Spleen (tissue), 11 donors: ENCODE results near the gene C9orf40. TPM values are rescaled to one million over a fixed set of nuclear protein-coding genes. Genes with fewer than 3 reads are reported as not detected.

Source experiments
- DNase-seq: peaks from one replicate; pipeline ENCODE4 v3.0.0-alpha.2; 2020
- H3K27ac ChIP-seq, 8 donors: fragments of 200-600 bp; sonication (generic) in 7 of 8; 1 replicate in 4 of 8; 2 replicates in 4 of 8; pipeline versions ENCODE4 v1.5.0 to v1.8.0; 2016 to 2021; ENCODE audit warnings: inconsistent platforms in 4 of 8, mild to moderate bottlenecking in 4 of 8, moderate library complexity in 1 of 8
- H3K27me3 ChIP-seq, 7 donors: fragments of 200-600 bp; sonication (generic) in 6 of 7; replicated peaks in 1 of 7; 1 replicate in 4 of 7; 2 replicates in 3 of 7; pipeline versions ENCODE4 v1.5.0 to v1.8.0; 2016 to 2021; ENCODE audit warnings: inconsistent platforms in 3 of 7, mild to moderate bottlenecking in 1 of 7
- H3K36me3 ChIP-seq, 6 donors: fragments of 200-600 bp; sonication (generic) in 5 of 6; 1 replicate in 4 of 6; 2 replicates in 2 of 6; pipeline versions ENCODE4 v1.5.0 to v1.8.0; 2016 to 2021; ENCODE audit warnings: inconsistent platforms in 2 of 6
- H3K4me1 ChIP-seq, 6 donors: fragments of 200-600 bp; sonication (generic) in 5 of 6; 1 replicate in 3 of 6; 2 replicates in 3 of 6; pipeline versions ENCODE4 v1.5.0 to v1.8.0; 2016 to 2021; ENCODE audit warnings: inconsistent platforms in 3 of 6
- H3K4me3 ChIP-seq, 8 donors: fragments of 200-600 bp; sonication (generic) in 7 of 8; 1 replicate in 4 of 8; 2 replicates in 4 of 8; pipeline versions ENCODE4 v1.5.0 to v1.8.0; 2016 to 2021; ENCODE audit warnings: inconsistent platforms in 4 of 8, mild to moderate bottlenecking in 4 of 8, moderate library complexity in 2 of 8
- H3K9me3 ChIP-seq, 8 donors: fragments of 200-600 bp; sonication (generic) in 7 of 8; 1 replicate in 4 of 8; 2 replicates in 4 of 8; pipeline versions ENCODE4 v1.5.0 to v1.8.0; 2016 to 2021; ENCODE audit warnings: inconsistent platforms in 4 of 8
- POLR2A ChIP-seq, 3 donors: fragments of 450-650 bp; IDR thresholded peaks; one replicate each; pipeline ENCODE4 v1.5.1; 2017; ENCODE audit warnings: antibody characterized with exemption in 3 of 3, mild to moderate bottlenecking in 1 of 3
- POLR2AphosphoS5 ChIP-seq, 3 donors: sonication (generic); formaldehyde crosslinking; IDR thresholded peaks; one replicate each; pipeline ENCODE4 v1.5.1; 2017; ENCODE audit warnings: antibody characterized with exemption in 3 of 3
- WGBS, 5 donors: extraction: QIAGEN DNeasy Blood & Tissue Kit in 3 of 5; methylation state at CpG; one replicate each; pipeline versions ENCODE4 v1.1.5 to v1.1.7; 2013 to 2018; 5-methylcytosine and 5-hydroxymethylcytosine counted together
- intact Hi-C: fragments of 100-400 bp; cut with DNase I; formaldehyde crosslinking; loops from one replicate; pipeline ENCODE4 v1.15.0; 2023; ENCODE audit warnings: low total_unique reads
- polyA plus RNA-seq, 3 donors: library from polyadenylated mRNA; stranded (reverse); fragments of 200-250 nt; gene quantifications; one replicate each; pipeline ENCODE4 v1.2.1, GENCODE V29; 2013
- total RNA-seq, 7 donors: library from RNA; depleted of rRNA in 3 of 7; stranded (reverse); fragments of >200 nt in 3 of 7; fragmentation: NEBNext Ultra II Directional in 4 of 7; extraction: Animal tissue kit (Norgen Biotek cat#: 25700) in 4 of 7; gene quantifications; one replicate each; pipeline versions ENCODE4 v1.1.0 to v1.2.1, GENCODE V29; 2016 to 2021
- TF ChIP-seq, protein P1 (sequence below), 11 experiments: fragments of 200-600 bp in 7 of 11; fragments of 450-650 bp in 4 of 11; sonication (generic) in 4 of 11; IDR thresholded peaks in 8 of 11; conservative IDR thresholded peaks in 3 of 11; 1 replicate in 7 of 11; 2 replicates in 4 of 11; pipeline versions ENCODE4 v1.4.0 to v1.8.0; 2016 to 2021; ENCODE audit warnings: antibody characterized with exemption in 11 of 11, inconsistent platforms in 4 of 11, mild to moderate bottlenecking in 1 of 11
- donor health status: healthy with polysubstance abuse.
- donor health status: DM: no; HTN: no; CAD: no; lungs with moderate emphysema.
- donor health status: DM: no; HTN: no; CAD: no.
- donor health status: Bipolar disorder and iron deficiency.
- donor health status: healthy.
- donor health status: DM: no; HTN: no; CAD: no.
- donor health status: DM: yes; HTN: yes; CAD: no.

The C9orf40 gene
- total and polyA plus RNA-seq, 10 donors: 4.0 to 6.6 (median 5.0) TPM

DNA sequence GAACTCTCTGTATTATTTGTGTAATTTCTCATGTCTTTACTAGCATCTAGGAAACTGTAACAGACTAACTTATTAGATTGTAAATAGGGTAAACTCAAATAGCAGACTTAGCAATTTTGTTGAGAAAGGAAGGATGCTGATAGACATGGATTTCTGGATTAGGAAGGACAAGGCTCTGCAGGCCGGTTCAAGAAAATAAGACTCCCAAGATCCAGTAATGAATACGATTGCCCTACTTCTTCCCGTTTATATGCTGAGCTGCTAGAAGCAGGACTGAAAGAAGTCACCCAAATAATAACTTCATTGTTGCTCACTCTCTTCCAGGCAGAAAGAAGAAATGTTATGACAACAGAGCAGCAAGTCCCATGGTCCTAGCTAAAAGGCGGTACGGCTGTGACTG, 22.8 kb upstream of the C9orf40 start:
- TF ChIP-seq POLR2AphosphoS5 (IDR thresholded peaks at IDR 0.05) (no peak), POLR2A (IDR thresholded peaks at IDR 0.05) (no peak)
- TF ChIP-seq, protein P1, sequence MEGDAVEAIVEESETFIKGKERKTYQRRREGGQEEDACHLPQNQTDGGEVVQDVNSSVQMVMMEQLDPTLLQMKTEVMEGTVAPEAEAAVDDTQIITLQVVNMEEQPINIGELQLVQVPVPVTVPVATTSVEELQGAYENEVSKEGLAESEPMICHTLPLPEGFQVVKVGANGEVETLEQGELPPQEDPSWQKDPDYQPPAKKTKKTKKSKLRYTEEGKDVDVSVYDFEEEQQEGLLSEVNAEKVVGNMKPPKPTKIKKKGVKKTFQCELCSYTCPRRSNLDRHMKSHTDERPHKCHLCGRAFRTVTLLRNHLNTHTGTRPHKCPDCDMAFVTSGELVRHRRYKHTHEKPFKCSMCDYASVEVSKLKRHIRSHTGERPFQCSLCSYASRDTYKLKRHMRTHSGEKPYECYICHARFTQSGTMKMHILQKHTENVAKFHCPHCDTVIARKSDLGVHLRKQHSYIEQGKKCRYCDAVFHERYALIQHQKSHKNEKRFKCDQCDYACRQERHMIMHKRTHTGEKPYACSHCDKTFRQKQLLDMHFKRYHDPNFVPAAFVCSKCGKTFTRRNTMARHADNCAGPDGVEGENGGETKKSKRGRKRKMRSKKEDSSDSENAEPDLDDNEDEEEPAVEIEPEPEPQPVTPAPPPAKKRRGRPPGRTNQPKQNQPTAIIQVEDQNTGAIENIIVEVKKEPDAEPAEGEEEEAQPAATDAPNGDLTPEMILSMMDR (IDR thresholded peaks at IDR 0.05 in 8 of 11, conservative IDR thresholded peaks at IDR 0.05 in 3 of 11): no peak
- H3K27me3 ChIP-seq: no peaks in the 10 kb centered on the region
- H3K36me3 ChIP-seq: peaks cover 0 to 38% (median 0%) of the 10 kb centered on the region in 6 donors
- no peak overlapping the region for H3K4me3 ChIP-seq
- intact Hi-C loops: no loop called here
- no peak overlapping the region for H3K27ac ChIP-seq
- no peak for DNase-seq
- H3K4me1 ChIP-seq: peaks cover 0 to 7% (median 0%) of the 10 kb centered on the region in 6 donors
- WGBS, 5 donors: 91 to 98% (median 97%) methylated on average over 5 of the region's 5 CpGs
- peaks cover 0 to 31% (median 6%) of the 10 kb centered on the region in 8 donors for H3K9me3 ChIP-seq

DNA sequence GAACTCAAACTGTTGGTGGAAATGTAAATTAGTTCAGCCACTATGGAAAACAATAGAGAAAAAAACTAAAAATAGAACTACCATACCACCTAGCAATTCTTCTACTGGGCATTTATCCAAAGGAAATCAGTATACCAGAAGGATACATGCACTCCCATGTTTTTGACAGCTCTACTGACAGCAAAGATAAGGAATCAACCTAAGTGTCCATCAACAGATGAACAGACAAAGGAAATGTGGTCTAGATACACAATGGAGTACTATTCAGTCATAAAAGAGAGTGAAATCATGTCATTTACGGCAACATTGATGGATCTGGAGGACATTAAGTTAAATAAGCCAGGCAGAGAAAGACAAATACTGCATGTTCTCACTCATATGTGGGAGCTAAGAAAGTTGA, 21.8 kb upstream of the C9orf40 start:
- H3K4me3 ChIP-seq: no peak overlapping the region
- TF ChIP-seq, protein P1 (IDR thresholded peaks at IDR 0.05 in 8 of 11, conservative IDR thresholded peaks at IDR 0.05 in 3 of 11): no peak
- TF ChIP-seq POLR2A (IDR thresholded peaks at IDR 0.05) (no peak), POLR2AphosphoS5 (IDR thresholded peaks at IDR 0.05) (no peak)
- peaks cover 0 to 7% (median 0%) of the 10 kb centered on the region in 6 donors for H3K4me1 ChIP-seq
- peaks cover 0 to 36% (median 6%) of the 10 kb centered on the region in 8 donors for H3K9me3 ChIP-seq
- H3K27ac ChIP-seq: no peak overlapping the region
- WGBS, 5 donors: 91 to 100% (median 98%) methylated on average over 1 of the region's 1 CpG
- no peaks in the 10 kb centered on the region for H3K27me3 ChIP-seq
- H3K36me3 ChIP-seq: peaks cover 0 to 30% (median 0%) of the 10 kb centered on the region in 6 donors
- no peak for DNase-seq
- intact Hi-C loops: no loop called here

DNA sequence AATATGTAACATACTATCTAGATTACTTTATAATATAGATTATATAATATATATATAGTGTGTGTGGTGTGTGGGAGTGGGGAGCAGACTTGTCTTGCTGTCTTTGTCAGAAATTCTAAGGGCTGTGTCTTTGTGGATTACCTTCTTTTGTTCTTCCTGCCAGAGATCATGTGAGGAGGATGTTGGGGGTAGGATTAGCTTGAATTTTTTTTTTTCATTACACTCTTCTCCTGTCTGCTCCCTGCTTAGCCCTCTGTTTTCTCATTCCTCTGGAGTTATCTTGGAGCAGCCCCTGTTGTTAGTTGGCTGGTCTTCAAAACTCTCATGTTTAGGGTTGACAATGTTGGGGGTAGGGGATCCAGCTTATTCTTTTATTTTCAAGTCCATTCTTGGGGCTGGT, 21.0 kb upstream of the C9orf40 start:
- DNase-seq: no peak
- TF ChIP-seq, protein P1 (IDR thresholded peaks at IDR 0.05 in 8 of 11, conservative IDR thresholded peaks at IDR 0.05 in 3 of 11): no peak
- TF ChIP-seq POLR2AphosphoS5 (IDR thresholded peaks at IDR 0.05) (no peak), POLR2A (IDR thresholded peaks at IDR 0.05) (no peak)
- Histone ChIP-seq H3K9me3 (peaks cover 0 to 36% (median 6%) of the 10 kb centered on the region in 8 donors), H3K36me3 (peaks cover 0 to 22% (median 0%) of the 10 kb centered on the region in 6 donors), H3K27ac (no peak overlapping the region), H3K4me1 (peaks cover 0 to 7% (median 0%) of the 10 kb centered on the region in 6 donors), H3K4me3 (no peak overlapping the region), H3K27me3 (no peaks in the 10 kb centered on the region)
- intact Hi-C loops: no loop called here

DNA sequence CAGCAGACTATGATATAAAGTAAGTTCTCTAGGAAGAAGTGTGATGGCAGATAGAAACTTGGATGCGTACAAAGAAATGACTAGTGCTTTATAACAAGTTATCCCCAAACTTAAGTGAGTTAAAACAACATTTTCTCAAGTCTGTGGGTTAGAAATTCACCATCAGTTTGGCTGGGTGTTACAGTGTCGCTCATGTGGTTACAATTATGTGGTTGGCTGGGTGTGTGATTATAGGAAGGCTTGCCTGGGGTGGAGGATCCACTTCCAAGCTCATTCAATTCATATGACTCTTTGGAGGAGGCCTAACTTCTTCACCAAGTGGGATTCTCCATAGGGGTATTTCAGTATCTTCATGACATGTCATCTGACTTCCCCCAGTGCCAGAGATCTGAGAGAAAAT, 10.3 kb upstream of the C9orf40 start:
- intact Hi-C loops: no loop called here

More for the DNA sequence above, 10.3 kb upstream of the C9orf40 start:
- Histone ChIP-seq H3K4me3 (no peak overlapping the region), H3K27ac (no peak overlapping the region), H3K4me1 (no peaks in the 10 kb centered on the region), H3K36me3 (peaks cover 0 to 13% (median 2%) of the 10 kb centered on the region in 6 donors), H3K27me3 (no peaks in the 10 kb centered on the region), H3K9me3 (peaks cover 0 to 30% (median 23%) of the 10 kb centered on the region in 8 donors)
- TF ChIP-seq POLR2A (IDR thresholded peaks at IDR 0.05) (no peak), POLR2AphosphoS5 (IDR thresholded peaks at IDR 0.05) (no peak)
- TF ChIP-seq, protein P1 (IDR thresholded peaks at IDR 0.05 in 8 of 11, conservative IDR thresholded peaks at IDR 0.05 in 3 of 11): no peak
- DNase-seq: no peak
- WGBS, 5 donors: 92 to 98% (median 94%) methylated on average over 2 of the region's 2 CpGs
